HuH-7 (cell line): ENCODE data around the gene NDUFS7.

Source experiments
- DNase-seq: peaks from one replicate; pipeline ENCODE4 v3.0.0; 2011; ENCODE audit warnings: low spot score

NDUFS7 gene

DNA sequence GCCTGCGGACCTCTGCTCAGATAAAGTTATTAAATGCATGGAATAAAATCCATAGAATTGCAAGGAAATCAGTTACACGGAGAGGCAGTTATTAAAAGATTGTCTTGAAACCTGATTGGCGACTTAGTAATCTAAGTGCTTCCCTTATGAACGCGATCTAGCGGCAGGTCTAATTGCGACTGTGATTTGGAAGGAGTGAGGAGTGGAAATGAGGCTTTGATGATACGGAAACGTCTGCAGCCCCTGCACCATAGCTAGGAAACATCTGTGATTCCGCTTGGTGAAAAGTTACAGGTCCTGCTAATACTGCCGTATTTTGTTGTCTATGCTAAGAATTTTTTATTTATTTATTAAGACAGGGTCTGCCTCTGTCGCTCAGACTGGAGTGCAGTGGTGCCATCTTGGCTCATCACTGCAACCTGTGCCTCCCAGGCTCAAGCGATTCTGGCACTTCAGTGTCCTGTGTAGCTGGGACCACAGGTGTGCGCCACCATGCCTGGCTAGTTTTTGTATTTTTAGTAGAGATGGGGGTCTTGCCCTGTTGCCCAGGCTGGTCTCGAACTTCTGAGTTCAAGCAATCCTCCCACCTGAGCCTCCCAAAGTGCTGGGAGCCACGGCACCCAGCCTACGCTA, 887 bp downstream of the NDUFS7 start:
- no peak for DNase-seq

- no peak for DNase-seq
Measured at GRCh38 chr19:1385816-1386215, 2.1 kb downstream of the NDUFS7 start.

DNA sequence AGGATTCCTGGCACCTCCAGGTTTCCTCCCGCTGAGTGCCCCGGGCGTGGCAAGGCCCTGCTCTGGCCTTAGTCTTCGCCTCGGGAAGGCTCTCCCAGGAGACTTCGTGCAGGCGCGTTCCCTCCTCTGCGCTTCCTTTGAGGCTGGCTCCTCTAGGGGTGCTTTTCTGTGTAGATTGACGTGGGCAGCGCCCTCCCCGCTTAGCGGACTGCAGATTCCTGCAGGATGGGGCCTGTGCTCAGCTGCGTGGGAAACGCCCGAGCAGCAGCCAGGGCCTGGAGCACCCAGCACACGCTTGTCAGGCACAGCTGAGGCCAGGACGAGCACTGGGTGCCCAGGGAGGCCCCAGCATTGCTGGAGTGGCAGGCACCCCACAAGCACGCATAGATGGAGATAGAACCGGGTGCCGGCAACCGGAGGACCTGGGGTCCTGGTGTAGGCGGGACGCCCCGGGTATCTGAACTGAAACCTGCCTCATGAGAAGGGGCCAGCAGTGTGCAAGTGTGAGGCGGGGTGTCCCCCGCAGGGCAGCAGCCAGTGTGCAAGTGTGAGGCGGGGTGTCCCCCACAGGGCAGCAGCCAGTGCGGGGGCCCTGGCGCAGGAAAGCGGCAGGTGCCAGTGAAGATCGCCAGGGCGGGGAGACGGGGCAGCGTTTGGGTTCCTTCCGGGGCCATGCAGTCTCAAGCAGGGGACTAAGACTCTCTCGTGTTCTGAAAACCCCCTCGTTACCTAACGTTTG, 3.4 kb downstream of the NDUFS7 start:
- DNase-seq, result no peak

- DNase-seq, result no peak
Measured at GRCh38 chr19:1387684-1388636, 4.3 kb downstream of the NDUFS7 start.

- DNase-seq, result no peak
Measured at GRCh38 chr19:1388637-1389026, 4.9 kb downstream of the NDUFS7 start.

GRCh38 chr19:1389033-1389940, 5.6 kb downstream of the NDUFS7 start:
- DNase-seq, result no peak

GRCh38 chr19:1390890-1391423, 7.2 kb downstream of the NDUFS7 start:
- no peak for DNase-seq

DNA sequence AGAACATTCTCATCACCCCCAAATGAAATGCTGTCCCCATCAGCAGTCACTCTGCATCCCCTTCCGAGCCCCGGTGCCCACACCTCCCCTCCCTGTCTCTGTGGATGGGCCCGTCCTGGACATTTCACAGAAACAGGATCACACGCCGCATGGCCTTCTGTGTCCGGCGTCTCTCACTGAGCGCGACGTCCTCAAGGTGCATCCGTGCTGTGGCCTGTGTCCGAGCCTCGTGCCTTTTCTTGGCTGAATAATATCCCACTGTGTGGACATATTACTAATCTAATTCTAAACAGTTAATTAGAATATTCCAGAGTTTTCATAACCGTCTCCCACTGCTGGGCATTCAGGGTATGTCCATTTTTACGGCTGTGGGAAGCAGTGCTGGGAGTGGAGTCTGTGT, 8.7 kb downstream of the NDUFS7 start:
- DNase-seq, result no peak

DNA sequence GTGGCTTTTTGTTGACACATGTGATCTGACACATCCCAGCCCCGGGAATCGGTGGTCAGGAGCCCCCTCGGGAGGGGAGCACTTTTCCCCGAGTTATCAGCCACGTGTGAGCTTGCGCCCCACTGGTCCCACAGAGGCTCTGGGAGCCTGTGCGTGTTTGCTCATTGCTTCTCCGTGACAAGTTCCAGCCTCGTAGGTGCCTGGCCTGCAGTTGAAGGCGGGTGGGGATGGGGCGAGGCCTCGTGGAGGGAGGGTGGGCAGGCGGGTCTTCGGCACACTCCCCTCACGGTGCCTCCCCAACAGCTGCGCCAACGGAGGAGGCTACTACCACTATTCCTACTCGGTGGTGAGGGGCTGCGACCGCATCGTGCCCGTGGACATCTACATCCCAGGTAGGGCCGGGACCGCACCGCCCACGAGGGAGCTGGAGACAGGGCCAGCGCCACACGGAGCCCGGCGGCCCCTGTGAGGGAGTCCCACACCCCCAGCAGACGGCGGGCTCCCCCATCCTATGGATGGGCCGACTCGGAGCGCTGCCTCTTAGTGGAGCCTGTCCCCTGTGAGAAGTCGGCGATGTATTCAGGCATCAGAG, 9.3 kb downstream of the NDUFS7 start:
- DNase-seq, result no peak

DNA sequence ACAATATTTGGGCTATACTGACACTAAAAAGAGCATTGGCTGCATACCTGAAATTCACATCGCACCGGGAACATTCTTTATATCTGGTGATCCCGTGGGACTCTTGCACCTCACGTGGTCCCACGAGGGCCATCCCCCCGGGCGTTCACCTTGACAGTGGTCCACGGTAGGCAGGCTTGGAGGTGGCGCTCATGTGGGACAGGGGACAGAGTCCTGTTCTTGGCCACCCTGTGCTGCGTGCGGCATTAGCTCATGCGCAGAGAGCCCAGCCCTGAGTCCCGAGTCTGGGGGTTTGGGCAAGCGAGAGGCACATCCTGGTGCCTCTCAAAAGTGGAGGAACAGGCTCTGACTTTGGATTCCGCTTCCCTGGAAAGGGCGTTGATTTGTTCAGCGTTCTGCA, 10.1 kb downstream of the NDUFS7 start:
- no peak for DNase-seq

- no peak for DNase-seq
Measured at GRCh38 chr19:1394252-1395193, 10.8 kb downstream of the NDUFS7 start.

DNA sequence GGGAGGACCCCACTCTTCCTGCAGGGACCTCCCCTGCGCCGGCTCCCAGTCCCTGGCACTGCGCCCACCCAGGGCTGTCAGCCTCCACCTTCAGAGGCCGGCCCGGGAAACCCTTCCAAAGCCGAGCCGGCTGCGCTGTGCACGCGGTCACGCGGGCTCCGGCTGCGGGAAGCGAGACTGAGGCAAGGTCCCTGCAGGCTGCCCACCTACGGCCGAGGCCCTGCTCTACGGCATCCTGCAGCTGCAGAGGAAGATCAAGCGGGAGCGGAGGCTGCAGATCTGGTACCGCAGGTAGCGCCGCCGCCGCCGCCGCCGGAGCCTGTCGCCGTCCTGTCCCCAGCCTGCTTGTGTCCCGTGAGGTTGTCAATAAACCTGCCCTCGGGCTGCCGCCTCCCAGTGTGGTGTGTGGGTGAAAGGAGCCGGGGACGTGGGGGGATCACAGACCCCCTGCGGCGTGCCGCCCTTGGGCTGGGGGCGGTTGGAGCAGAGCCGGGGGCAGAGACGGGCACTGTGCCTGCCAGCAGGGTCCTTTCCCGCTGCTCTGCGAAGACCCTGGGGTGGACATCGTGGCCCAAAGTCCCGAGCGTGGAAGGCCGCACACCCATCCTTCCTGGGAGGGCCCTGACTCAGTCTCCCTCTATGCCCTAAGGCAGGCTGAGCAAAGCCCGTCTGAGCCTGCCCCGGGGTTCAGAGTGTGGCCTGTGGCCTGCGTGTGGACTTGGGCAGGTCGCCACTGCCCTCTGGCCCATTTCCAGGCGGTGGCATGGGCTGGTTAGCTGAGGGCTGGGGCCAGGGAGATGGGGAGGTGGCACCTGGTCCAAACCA, 11.7 kb downstream of the NDUFS7 start:
- no peak for DNase-seq

DNA sequence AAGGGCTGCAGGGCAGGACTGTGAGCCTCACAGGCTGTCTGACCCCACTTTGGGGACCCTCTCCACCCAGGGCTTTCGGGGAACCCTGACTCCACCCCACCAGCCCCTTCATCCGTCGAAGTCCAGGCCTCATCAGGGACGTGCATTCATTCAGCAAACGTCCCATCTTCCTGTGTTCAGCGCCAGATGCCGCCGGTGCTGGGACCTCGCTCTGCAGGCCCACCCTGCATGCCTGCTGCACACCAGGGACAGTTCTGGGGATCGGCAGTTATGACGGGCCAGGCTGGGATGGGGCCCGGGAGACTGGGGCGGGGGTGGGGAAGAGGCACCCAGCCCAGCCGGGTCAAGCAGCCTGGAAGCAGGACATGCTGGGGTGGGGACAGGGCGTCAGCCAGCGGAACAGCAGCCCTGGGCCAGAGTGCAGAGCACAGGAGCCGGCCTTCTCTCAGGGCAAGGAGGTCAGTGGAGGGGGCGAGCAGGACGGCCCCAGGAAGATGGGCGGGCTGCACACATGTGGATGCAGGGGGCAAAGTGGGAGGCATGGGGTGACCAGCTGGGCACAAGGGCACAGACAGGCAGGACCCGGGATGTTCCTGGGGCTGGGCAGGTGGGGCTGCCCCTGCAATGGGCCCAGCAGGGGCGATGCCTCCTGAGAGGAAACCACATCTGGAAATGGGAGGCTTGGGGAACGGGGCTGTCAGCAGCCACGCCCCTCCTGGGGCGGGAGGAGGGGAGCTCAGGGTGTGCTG, 12.5 kb downstream of the NDUFS7 start:
- DNase-seq, result no peak

DNA sequence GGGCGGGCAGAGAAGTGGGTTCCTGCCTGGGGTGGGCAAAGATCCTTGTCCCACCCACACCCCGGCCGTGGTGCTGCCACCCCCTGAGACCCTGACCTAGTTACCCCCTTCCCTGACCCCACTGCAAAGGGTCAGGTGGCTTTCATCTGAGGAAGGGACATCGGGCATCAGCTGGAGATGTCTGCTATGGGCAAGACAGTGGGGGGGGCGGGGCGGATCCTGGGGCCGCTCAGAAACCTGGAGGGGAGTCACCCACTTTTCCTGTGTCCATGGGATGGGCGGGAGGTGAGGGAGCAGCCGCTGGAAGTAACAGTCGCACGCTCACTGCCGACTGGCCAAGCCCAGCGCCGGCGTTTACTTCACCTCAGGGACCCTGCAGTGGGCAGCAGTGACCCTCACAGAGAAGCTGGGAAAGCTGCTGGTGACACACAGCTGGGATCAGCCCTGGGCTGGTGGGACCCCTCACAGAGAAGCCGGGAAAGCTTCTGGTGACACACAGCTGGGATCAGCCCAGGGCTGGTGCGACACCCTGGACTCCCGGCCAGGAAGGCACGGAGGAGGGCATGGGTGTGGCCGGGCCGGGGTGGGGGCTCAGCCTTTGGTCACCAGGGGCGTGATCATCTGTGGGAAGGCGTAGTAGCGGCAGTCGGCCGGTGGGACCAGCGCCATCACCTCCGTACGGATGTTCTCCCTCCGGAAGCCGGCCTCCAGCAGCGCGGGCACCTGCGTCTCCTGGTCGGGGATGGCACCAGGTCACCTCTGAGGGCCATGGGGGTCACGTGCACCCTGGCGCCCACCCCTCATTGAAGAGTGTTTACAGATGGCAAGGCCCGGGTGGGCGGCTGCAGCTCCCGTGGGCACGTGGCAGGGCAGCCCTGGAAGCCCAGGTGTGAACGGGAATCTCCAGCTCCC, 13.3 kb downstream of the NDUFS7 start:
- no peak for DNase-seq

DNA sequence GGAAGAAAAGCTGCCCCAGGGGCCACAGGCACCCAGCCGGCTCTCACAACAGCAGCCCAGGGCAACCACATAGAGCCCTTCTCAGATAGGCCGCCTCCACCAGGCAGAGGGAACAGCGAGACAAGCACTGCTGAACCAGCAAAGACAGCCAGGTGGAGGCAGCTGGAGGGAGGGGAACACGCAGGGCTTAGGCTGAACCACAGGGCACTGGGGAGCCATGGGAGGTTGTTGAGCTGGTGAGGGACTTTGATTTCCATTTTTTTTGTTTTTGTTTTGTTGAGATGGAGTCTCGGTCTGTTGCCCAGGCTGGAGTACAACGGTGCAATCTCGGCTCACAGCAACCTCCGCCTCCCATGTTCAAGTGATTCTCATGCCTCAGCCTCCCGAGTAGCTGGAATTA, 14.1 kb downstream of the NDUFS7 start:
- DNase-seq, result no peak

GRCh38 chr19:1399079-1399478, 15.4 kb downstream of the NDUFS7 start:
- DNase-seq, result no peak

DNA sequence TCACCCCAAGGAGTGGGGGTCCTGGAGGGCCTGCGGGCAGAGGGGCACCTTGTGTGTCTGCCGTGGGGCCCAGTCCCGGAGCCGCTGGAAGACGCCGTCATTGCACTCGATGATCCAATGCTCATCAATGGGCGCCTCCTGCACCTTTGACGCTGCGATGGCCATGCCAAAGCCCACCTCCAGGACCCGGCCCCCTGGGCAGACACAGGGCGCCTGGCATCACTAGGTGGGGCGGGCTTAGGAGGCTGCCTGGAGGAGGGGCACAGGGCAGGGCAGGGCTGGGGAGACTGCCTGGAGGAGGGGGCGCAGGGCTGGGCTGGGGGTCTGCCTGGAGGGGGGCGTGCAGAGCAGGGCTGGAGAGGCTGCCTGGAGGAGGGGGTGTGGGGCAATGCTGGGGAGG, 16.0 kb downstream of the NDUFS7 start:
- no peak for DNase-seq
